ENCODE results near the gene STIM1. TPM values are rescaled to one million over a fixed set of nuclear protein-coding genes. Genes with fewer than 3 reads are reported as not detected.
A peak's percentile ranks its signal among the peaks of the same experiment; 100 is the strongest.

STIM1 gene
- total and polyA plus RNA-seq, 12 donors, result 11.9 to 55.7 (median 37.4) TPM

- peak in 1 of 2 donors; percentile 34 for DNase-seq
- peaks cover 0 to 4% (median 0%) of the 10 kb centered on the region in 7 donors for H3K27me3 ChIP-seq
- WGBS, 2 donors, result 63% methylated on average over 10 of the region's 10 CpGs
- peak in 7 of 8 donors; percentile 55 to 74 (median 62) for ATAC-seq
- no peak overlapping the region for H3K27ac ChIP-seq
- peaks cover 0 to 11% (median 2%) of the 10 kb centered on the region in 9 donors for H3K4me1 ChIP-seq
- peak; percentile 49 to 84 (median 71) for TF ChIP-seq CTCF (IDR thresholded peaks at IDR 0.05)
- intact Hi-C loops (cut with DNase I), result loop anchor here in 3 of 10 donors (1.0 to 2.0 kb wide), 2 partner anchors 223 kb away; no protein-coding TSS in a partner anchor
- no peaks in the 10 kb centered on the region for H3K36me3 ChIP-seq
- no peak overlapping the region for H3K4me3 ChIP-seq
- H3K9me3 ChIP-seq, result no peaks in the 10 kb centered on the region
Measured at GRCh38 chr11:3849297-3849874, 6.1 kb upstream of the STIM1 start.

- WGBS, 2 donors, result 97 to 98% methylated on average over 1 of the region's 1 CpG
- peak overlapping the region in 1 of 10 donors; percentile 99 for H3K27ac ChIP-seq
- H3K4me1 ChIP-seq, result peaks cover 4 to 40% (median 28%) of the 10 kb centered on the region in 9 donors
- ATAC-seq, result no peak
- intact Hi-C loops (cut with DNase I), result loop anchor here in 4 of 10 donors (2.0 to 10.0 kb wide), 3 partner anchors 91 to 217 kb away; no protein-coding TSS in a partner anchor
- no peaks in the 10 kb centered on the region for H3K9me3 ChIP-seq
- no peak overlapping the region for H3K4me3 ChIP-seq
- H3K36me3 ChIP-seq, result no peaks in the 10 kb centered on the region
- H3K27me3 ChIP-seq, result peaks cover 0 to 4% (median 0%) of the 10 kb centered on the region in 7 donors
- DNase-seq, result no peak
- TF ChIP-seq CTCF (IDR thresholded peaks at IDR 0.05), result no peak
Measured at GRCh38 chr11:3853545-3853842, 2.0 kb upstream of the STIM1 start.

- H3K36me3 ChIP-seq, result no peaks in the 10 kb centered on the region
- H3K4me1 ChIP-seq, result peaks cover 4 to 45% (median 34%) of the 10 kb centered on the region in 9 donors
- TF ChIP-seq CTCF (IDR thresholded peaks at IDR 0.05), result no peak
- DNase-seq (no peak), ATAC-seq (peak in 5 of 8 donors; percentile 1 to 12 (median 6))
- peaks cover 0 to 4% (median 0%) of the 10 kb centered on the region in 7 donors for H3K27me3 ChIP-seq
- no peaks in the 10 kb centered on the region for H3K9me3 ChIP-seq
- WGBS, 2 donors, result 72 to 79% methylated on average over 11 of the region's 11 CpGs
- intact Hi-C loops (cut with DNase I), result loop anchor here in 6 of 10 donors (1.0 to 10.0 kb wide), 6 partner anchors 91 to 219 kb away; no protein-coding TSS in a partner anchor
- peak overlapping the region in 4 of 10 donors; percentile 92 to 98 (median 93) for H3K4me3 ChIP-seq
- peak overlapping the region in 8 of 10 donors; percentile 32 to 99 (median 98) for H3K27ac ChIP-seq
Measured at GRCh38 chr11:3853899-3854659, 1.4 kb upstream of the STIM1 start.

- peak overlapping the region in 9 of 10 donors; percentile 95 to 99 (median 99) for H3K27ac ChIP-seq
- 20 to 30% methylated on average over 7 of the region's 7 CpGs for WGBS, 2 donors
- H3K27me3 ChIP-seq, result peaks cover 0 to 4% (median 0%) of the 10 kb centered on the region in 7 donors
- peaks cover 4 to 51% (median 39%) of the 10 kb centered on the region in 9 donors for H3K4me1 ChIP-seq
- peak overlapping the region in 8 of 10 donors; percentile 83 to 98 (median 92) for H3K4me3 ChIP-seq
- peak in 1 of 8 donors; percentile 4 for ATAC-seq
- TF ChIP-seq CTCF (IDR thresholded peaks at IDR 0.05), result no peak
- H3K36me3 ChIP-seq, result no peaks in the 10 kb centered on the region
- no peak for DNase-seq
- intact Hi-C loops (cut with DNase I), result loop anchor here in 6 of 10 donors (1.0 to 10.0 kb wide), 5 partner anchors 90 to 218 kb away; no protein-coding TSS in a partner anchor
- no peaks in the 10 kb centered on the region for H3K9me3 ChIP-seq
Measured at GRCh38 chr11:3854660-3854976, 846 bp upstream of the STIM1 start.

All from heart right ventricle (tissue), 16 donors.